Activated CD8-positive, alpha-beta T cell treated with anti-CD3 and anti-CD28 coated beads, Interleukin-2, amount 10 ng/mL, durations not matched to agents 7 days and 5 days (primary cell): Measurements from ENCODE around the gene PRDM2. TPM values are rescaled to one million over a fixed set of nuclear protein-coding genes. Genes with fewer than 3 reads are reported as not detected.
A peak's percentile ranks its signal among the peaks of the same experiment; 100 is the strongest.

Experiments used
- ATAC-seq: fragments of 150-1000 bp; cut with Tn5 transposase; one replicate; pipeline ENCODE4 v1.10.0; 2021; ENCODE audit warnings: moderate library complexity
- CTCF ChIA-PET: fragments of 350-600 bp; sonication (Branson Sonifier 250); formaldehyde crosslinking; loops from one replicate; lab custom pipeline; 2021; ENCODE audit warnings: antibody characterized with exemption; lab: Charles Lee
- POLR2A ChIA-PET: fragments of 350-600 bp; sonication (Branson Sonifier 250); formaldehyde crosslinking; loops from one replicate; lab custom pipeline; 2021; ENCODE audit warnings: antibody characterized with exemption; lab: Charles Lee
- DNase-seq: peaks from one replicate; pipeline ENCODE4 v3.0.0-alpha.2; 2020
- H3K27ac Mint-ChIP-seq: one replicate; pipeline ENCODE4 v1.8.0; 2021; ENCODE audit warnings: mild to moderate bottlenecking, mixed read lengths
- H3K27me3 Mint-ChIP-seq: one replicate; pipeline ENCODE4 v1.8.0; 2021; ENCODE audit warnings: low read depth, mixed read lengths
- H3K36me3 Mint-ChIP-seq: one replicate; pipeline ENCODE4 v1.8.0; 2021; ENCODE audit warnings: low read depth, mixed read lengths
- H3K4me1 Mint-ChIP-seq: one replicate; pipeline ENCODE4 v1.8.0; 2021; ENCODE audit warnings: low read depth, mixed read lengths
- H3K4me3 Mint-ChIP-seq: one replicate; pipeline ENCODE4 v1.8.0; 2021; ENCODE audit warnings: mild to moderate bottlenecking, mixed read lengths
- H3K9me3 Mint-ChIP-seq: one replicate; pipeline ENCODE4 v1.8.0; 2022; ENCODE audit warnings: mixed read lengths; ENCODE audit not compliant: insufficient read depth
- total RNA-seq, 2 experiments: library from RNA; stranded (reverse); gene quantifications; one replicate each; pipeline ENCODE4 v1.2.3, GENCODE V29; 2021

PRDM2 gene
- total RNA-seq, 2 experiments from 2014 or later = 49.3 to 50.4 TPM

DNA sequence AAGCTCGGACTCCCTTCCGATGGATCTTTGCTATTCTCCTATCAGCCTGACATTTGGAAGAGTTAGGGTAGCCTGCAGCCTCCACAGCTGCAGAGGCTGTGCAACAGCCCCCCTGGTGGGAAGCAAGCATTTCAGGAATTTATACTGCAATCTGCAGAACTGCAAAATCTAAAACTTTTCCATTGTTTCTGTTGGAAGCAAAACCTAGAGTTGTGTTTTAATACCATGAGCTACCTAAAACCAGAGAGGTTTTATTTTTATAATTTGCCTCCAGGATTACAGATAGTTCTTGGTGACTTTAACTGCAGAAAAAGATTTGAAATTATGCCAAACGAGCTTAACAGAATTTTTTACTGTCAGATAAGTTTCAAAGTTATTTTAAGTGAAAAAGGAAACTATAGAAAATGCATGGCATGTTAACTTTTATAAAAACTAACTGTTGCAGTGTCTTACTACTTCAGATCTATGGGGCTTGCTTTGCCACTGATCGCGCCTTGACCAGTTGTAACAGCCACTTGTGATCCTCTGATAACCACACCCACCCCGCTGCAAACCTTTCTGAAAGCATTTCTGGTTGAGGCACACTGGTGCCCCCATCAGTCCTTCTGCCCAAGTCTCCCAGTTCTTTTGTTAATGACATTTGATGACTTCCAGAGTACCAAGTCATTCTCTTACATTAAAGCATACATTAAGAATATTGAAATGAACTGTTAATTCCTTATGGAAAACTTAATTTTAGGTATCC, 64.8 kb downstream of the PRDM2 start:
- Mint-ChIP-seq H3K27ac (peak overlapping the region; percentile 46), H3K4me3 (no peak overlapping the region), H3K27me3 (no peaks in the 10 kb centered on the region), H3K4me1 (peaks cover 44% of the 10 kb centered on the region), H3K9me3 (no peaks in the 10 kb centered on the region), H3K36me3 (peaks cover 27% of the 10 kb centered on the region)
- ChIA-PET POLR2A (interaction anchor here (0.8 kb wide), 1 partner anchor 17 kb away, joined by 3 read pairs; no protein-coding TSS in a partner anchor), CTCF (interaction anchor here (0.9 to 1.1 kb wide), 3 partner anchors 9 to 94 kb away, joined by 3 to 4 read pairs (median 3); no protein-coding TSS in a partner anchor)
- ATAC-seq (no peak), DNase-seq (no peak)

- ChIA-PET CTCF (no interaction called here), POLR2A (interaction anchor here (0.5 kb wide), 1 partner anchor 8 kb away, joined by 5 read pairs; no protein-coding TSS in a partner anchor)
- H3K27me3 Mint-ChIP-seq = no peaks in the 10 kb centered on the region
- peaks cover 28% of the 10 kb centered on the region for H3K36me3 Mint-ChIP-seq
- DNase-seq (no peak), ATAC-seq (no peak)
- H3K4me1 Mint-ChIP-seq = peaks cover 30% of the 10 kb centered on the region
- H3K9me3 Mint-ChIP-seq = no peaks in the 10 kb centered on the region
- H3K27ac Mint-ChIP-seq = no peak overlapping the region
- H3K4me3 Mint-ChIP-seq = no peak overlapping the region
Observed at GRCh38 chr1:13766592-13767564, 66.9 kb downstream of the PRDM2 start.

GRCh38 chr1:13769212-13769611, 69.2 kb downstream of the PRDM2 start:
- Mint-ChIP-seq H3K4me1 (peaks cover 10% of the 10 kb centered on the region), H3K27ac (no peak overlapping the region), H3K9me3 (no peaks in the 10 kb centered on the region), H3K4me3 (no peak overlapping the region), H3K27me3 (no peaks in the 10 kb centered on the region), H3K36me3 (peaks cover 40% of the 10 kb centered on the region)
- no peak for DNase-seq
- CTCF ChIA-PET = no interaction called here
- no peak for ATAC-seq
- POLR2A ChIA-PET = interaction anchor here (1.2 kb wide), 1 partner anchor 20 kb away, joined by 3 read pairs; no protein-coding TSS in a partner anchor

DNA sequence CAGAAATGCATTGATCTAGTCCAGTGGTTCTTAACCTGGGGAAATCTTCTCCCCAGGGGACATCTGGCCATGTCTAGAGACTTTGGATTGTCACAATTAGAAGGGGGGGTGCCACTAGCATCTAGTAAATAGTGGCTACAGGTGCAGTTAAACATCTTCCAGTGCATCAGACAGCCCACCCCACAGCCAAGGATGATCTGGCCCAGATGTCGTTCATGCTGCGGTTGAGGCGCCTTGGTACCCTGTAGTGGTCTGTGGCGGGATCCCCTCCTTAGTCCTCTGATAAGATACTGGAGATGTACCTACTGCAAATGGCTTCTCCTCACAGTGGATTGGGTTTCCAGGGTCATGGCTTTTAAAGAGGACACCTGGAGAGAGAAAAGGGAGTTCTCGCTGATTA, 69.8 kb downstream of the PRDM2 start:
- H3K27me3 Mint-ChIP-seq = no peaks in the 10 kb centered on the region
- no peak overlapping the region for H3K27ac Mint-ChIP-seq
- H3K4me1 Mint-ChIP-seq = peaks cover 5% of the 10 kb centered on the region
- ChIA-PET POLR2A (interaction anchor here (1.0 kb wide), 1 partner anchor 24 kb away, joined by 3 read pairs; no protein-coding TSS in a partner anchor), CTCF (no interaction called here)
- H3K36me3 Mint-ChIP-seq = peaks cover 39% of the 10 kb centered on the region
- ATAC-seq (no peak), DNase-seq (no peak)
- H3K9me3 Mint-ChIP-seq = no peaks in the 10 kb centered on the region
- no peak overlapping the region for H3K4me3 Mint-ChIP-seq

DNA sequence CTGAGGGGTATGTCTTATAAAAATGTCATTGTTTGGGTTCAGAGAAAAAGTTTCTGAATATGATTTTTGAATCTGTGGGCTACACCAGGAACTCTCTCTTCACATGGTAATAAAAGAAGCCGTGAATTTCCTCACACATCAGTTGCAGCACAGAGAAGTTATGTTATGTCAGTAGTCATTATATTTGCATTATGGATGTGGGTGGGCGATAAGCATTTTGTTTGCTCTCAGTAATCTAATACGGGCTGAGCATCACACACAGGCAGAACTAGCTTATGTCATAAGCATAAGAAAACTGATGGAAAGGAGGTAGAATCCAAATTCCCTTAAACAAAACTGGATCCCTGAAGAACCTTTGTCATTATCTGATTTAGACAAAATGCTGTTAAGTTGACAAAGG, 70.8 kb downstream of the PRDM2 start:
- CTCF ChIA-PET = no interaction called here
- Mint-ChIP-seq H3K4me3 (no peak overlapping the region), H3K4me1 (no peaks in the 10 kb centered on the region), H3K27ac (no peak overlapping the region), H3K36me3 (peaks cover 35% of the 10 kb centered on the region), H3K9me3 (no peaks in the 10 kb centered on the region), H3K27me3 (no peaks in the 10 kb centered on the region)
- DNase-seq (no peak), ATAC-seq (no peak)
- POLR2A ChIA-PET = interaction anchor here (1.0 kb wide), 1 partner anchor 23 kb away, joined by 3 read pairs; no protein-coding TSS in a partner anchor

DNA sequence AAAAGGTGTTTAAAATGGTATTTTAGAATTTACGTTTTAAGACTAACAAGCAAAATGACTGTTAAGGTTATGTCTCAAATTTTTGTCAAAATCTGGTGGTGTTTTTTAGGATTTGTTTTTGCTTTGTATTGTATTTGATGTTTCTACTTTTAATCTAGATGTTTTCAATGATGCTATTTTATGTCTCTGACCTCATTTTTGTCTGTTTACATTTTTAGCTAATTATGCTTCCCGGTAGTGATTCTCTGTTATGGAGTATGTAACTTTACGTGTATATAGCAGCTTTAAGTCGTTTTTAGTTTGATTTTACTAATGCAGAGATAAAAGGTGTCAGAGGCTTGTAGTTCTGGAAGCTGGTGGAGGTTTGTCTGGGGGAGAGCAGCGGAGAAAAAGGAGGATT, 71.8 kb downstream of the PRDM2 start:
- H3K4me3 Mint-ChIP-seq = no peak overlapping the region
- no peaks in the 10 kb centered on the region for H3K27me3 Mint-ChIP-seq
- CTCF ChIA-PET = no interaction called here
- POLR2A ChIA-PET = no interaction called here
- DNase-seq = no peak
- H3K4me1 Mint-ChIP-seq = no peaks in the 10 kb centered on the region
- no peaks in the 10 kb centered on the region for H3K9me3 Mint-ChIP-seq
- ATAC-seq = no peak
- H3K27ac Mint-ChIP-seq = no peak overlapping the region
- H3K36me3 Mint-ChIP-seq = peaks cover 31% of the 10 kb centered on the region

DNA sequence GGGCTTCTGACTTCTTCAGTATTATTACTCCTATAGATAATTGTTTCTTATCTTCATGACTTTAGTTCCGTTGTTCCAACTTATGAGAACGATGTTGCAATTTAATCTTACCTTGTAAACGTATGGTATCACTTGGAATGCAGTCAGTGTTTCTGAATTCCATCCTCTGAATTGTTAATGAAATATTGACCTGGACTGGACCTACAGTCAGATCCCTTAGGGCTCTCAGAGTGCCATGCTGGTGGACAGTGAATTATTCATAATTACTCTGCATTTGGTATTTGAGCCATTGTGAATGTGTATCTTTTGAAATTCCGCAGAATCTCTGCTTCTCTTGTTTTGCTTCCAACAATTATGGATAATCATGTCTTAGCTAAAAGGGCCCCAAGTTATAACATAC, 72.3 kb downstream of the PRDM2 start:
- ChIA-PET POLR2A (no interaction called here), CTCF (interaction anchor here (1.0 kb wide), 1 partner anchor 47 kb away, joined by 3 read pairs; no protein-coding TSS in a partner anchor)
- no peaks in the 10 kb centered on the region for H3K9me3 Mint-ChIP-seq
- no peaks in the 10 kb centered on the region for H3K27me3 Mint-ChIP-seq
- H3K27ac Mint-ChIP-seq = no peak overlapping the region
- H3K36me3 Mint-ChIP-seq = peaks cover 30% of the 10 kb centered on the region
- H3K4me3 Mint-ChIP-seq = no peak overlapping the region
- ATAC-seq (no peak), DNase-seq (no peak)
- no peaks in the 10 kb centered on the region for H3K4me1 Mint-ChIP-seq

GRCh38 chr1:13774121-13774520, 74.1 kb downstream of the PRDM2 start:
- ChIA-PET CTCF (no interaction called here), POLR2A (no interaction called here)
- H3K4me1 Mint-ChIP-seq = no peaks in the 10 kb centered on the region
- no peak for DNase-seq
- H3K27me3 Mint-ChIP-seq = no peaks in the 10 kb centered on the region
- no peak overlapping the region for H3K27ac Mint-ChIP-seq
- H3K4me3 Mint-ChIP-seq = no peak overlapping the region
- ATAC-seq = no peak
- peaks cover 34% of the 10 kb centered on the region for H3K36me3 Mint-ChIP-seq
- H3K9me3 Mint-ChIP-seq = no peaks in the 10 kb centered on the region

DNA sequence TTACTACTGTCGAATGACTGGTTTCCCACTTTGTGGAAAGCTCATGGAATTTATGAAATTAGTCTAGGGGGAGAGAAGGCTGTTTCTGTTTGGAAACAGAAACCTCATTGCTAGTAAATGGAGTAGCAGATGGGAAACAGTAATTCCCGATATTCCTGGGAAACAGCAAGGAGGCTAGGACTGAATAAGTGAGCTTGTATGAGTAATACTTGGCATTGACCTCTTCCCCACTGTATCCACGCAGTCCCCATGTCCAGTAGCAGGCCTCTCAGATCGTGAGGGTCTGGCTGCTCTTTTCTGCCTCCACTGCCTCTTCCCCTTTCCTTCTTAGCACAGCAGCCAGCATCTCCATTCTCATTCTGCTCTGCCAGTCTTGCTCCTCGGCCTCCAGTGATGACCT, 75.5 kb downstream of the PRDM2 start:
- H3K4me1 Mint-ChIP-seq = no peaks in the 10 kb centered on the region
- H3K9me3 Mint-ChIP-seq = no peaks in the 10 kb centered on the region
- no peak overlapping the region for H3K27ac Mint-ChIP-seq
- H3K4me3 Mint-ChIP-seq = no peak overlapping the region
- ChIA-PET CTCF (no interaction called here), POLR2A (no interaction called here)
- no peak for ATAC-seq
- no peak for DNase-seq
- H3K36me3 Mint-ChIP-seq = peaks cover 44% of the 10 kb centered on the region
- H3K27me3 Mint-ChIP-seq = no peaks in the 10 kb centered on the region

DNA sequence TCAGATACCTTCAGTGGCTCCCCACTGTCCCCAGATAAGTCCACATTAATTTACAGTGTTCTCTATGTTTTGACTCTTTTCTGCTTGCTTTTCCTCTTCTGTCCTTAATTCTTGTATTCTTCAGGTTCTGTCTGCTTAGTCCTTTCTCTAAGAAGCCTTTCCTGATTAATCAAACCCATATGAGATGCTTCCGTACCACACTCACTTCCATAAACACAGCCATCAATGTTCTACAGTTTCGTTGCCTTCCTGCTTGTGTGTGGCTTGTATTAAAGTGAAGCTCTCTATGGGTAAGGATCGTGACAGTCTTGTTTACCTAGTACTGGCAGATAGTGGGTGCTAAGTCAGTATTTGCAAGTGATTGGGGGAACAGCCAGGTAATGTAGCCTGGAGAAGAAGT, 75.9 kb downstream of the PRDM2 start:
- Mint-ChIP-seq H3K36me3 (peaks cover 46% of the 10 kb centered on the region), H3K4me1 (no peaks in the 10 kb centered on the region), H3K27ac (no peak overlapping the region), H3K27me3 (no peaks in the 10 kb centered on the region), H3K9me3 (no peaks in the 10 kb centered on the region), H3K4me3 (no peak overlapping the region)
- DNase-seq (no peak), ATAC-seq (no peak)
- ChIA-PET POLR2A (no interaction called here), CTCF (no interaction called here)

GRCh38 chr1:13778431-13778830, 78.4 kb downstream of the PRDM2 start:
- Mint-ChIP-seq H3K9me3 (no peaks in the 10 kb centered on the region), H3K27me3 (no peaks in the 10 kb centered on the region), H3K36me3 (peaks cover 55% of the 10 kb centered on the region), H3K4me1 (no peaks in the 10 kb centered on the region), H3K4me3 (no peak overlapping the region), H3K27ac (no peak overlapping the region)
- POLR2A ChIA-PET = no interaction called here
- CTCF ChIA-PET = no interaction called here
- ATAC-seq (no peak), DNase-seq (no peak)

DNA sequence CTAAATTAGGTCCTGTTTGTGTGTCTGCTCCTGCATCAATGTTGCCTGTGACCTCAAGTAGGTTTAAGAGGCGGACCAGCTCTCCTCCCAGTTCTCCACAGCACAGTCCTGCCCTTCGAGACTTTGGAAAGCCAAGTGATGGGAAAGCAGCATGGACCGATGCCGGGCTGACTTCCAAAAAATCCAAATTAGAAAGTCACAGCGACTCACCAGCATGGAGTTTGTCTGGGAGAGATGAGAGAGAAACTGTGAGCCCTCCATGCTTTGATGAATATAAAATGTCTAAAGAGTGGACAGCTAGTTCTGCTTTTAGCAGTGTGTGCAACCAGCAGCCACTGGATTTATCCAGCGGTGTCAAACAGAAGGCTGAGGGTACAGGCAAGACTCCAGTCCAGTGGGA, 79.9 kb downstream of the PRDM2 start:
- H3K4me3 Mint-ChIP-seq = no peak overlapping the region
- no peak overlapping the region for H3K27ac Mint-ChIP-seq
- DNase-seq (no peak), ATAC-seq (no peak)
- POLR2A ChIA-PET = no interaction called here
- no peaks in the 10 kb centered on the region for H3K9me3 Mint-ChIP-seq
- peaks cover 64% of the 10 kb centered on the region for H3K36me3 Mint-ChIP-seq
- H3K4me1 Mint-ChIP-seq = peaks cover 3% of the 10 kb centered on the region
- CTCF ChIA-PET = no interaction called here
- H3K27me3 Mint-ChIP-seq = no peaks in the 10 kb centered on the region
